Upper lobe of left lung (tissue), 4 donors: Measurements from ENCODE around the gene TTC7B.

Source experiments
- EP300 ChIP-seq, 4 donors: sonication (generic); formaldehyde crosslinking; IDR thresholded peaks; one replicate each; pipeline ENCODE4 v1.5.1; 2017; ENCODE audit warnings: antibody characterized with exemption in 4 of 4, control low read depth in 2 of 4
- TF ChIP-seq, protein P1 (sequence below), 6 experiments: fragments of 450-650 bp in 4 of 6; fragments of 200-600 bp in 2 of 6; sonication (generic) in 2 of 6; IDR thresholded peaks; one replicate each; pipeline ENCODE4 v1.5.1; 2016 to 2019; ENCODE audit warnings: antibody characterized with exemption in 6 of 6

DNA sequence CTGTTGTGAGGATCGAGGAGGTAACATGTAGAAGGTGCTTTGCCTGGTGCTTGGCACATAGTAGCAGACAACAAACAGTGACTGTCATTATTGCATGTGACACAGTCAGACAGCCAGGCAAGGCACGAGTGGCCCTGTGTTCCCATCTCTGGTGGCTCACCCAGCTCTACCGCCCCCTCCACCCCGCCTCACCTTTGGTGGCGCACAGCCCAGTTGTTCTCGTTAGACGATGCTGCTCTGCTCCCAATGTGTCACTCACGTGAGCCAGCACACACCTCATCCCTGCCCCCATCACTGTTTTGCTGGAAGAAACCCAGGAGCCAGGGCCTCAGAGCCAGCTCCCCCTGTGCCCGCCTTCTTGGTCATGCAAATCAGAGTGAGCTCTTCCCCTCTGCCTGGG, 306.1 kb downstream of the TTC7B start:
- TF ChIP-seq, protein P1, sequence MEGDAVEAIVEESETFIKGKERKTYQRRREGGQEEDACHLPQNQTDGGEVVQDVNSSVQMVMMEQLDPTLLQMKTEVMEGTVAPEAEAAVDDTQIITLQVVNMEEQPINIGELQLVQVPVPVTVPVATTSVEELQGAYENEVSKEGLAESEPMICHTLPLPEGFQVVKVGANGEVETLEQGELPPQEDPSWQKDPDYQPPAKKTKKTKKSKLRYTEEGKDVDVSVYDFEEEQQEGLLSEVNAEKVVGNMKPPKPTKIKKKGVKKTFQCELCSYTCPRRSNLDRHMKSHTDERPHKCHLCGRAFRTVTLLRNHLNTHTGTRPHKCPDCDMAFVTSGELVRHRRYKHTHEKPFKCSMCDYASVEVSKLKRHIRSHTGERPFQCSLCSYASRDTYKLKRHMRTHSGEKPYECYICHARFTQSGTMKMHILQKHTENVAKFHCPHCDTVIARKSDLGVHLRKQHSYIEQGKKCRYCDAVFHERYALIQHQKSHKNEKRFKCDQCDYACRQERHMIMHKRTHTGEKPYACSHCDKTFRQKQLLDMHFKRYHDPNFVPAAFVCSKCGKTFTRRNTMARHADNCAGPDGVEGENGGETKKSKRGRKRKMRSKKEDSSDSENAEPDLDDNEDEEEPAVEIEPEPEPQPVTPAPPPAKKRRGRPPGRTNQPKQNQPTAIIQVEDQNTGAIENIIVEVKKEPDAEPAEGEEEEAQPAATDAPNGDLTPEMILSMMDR (IDR thresholded peaks at IDR 0.05): no peak
- TF ChIP-seq EP300 (IDR thresholded peaks at IDR 0.05): no peak
